Activated CD4-positive, CD25-positive, alpha-beta regulatory T cell treated with anti-CD3 and anti-CD28 coated beads, Interleukin-2, amount 50 U/mL, for 24 hours (primary cell): ENCODE data around the gene C19orf44.
A peak's percentile ranks its signal among the peaks of the same experiment; 100 is the strongest.
"Not testable (repeated sequence)": the region's sequence is repeated elsewhere in the genome, so short reads cannot be mapped to it uniquely, and the experiment has no call there.

Experiments used
- ATAC-seq, 2 donors: fragments of 150-1000 bp; cut with Tn5 transposase; one replicate each; pipeline ENCODE4 v1.10.0; 2021; ENCODE audit warnings: mild to moderate bottlenecking in 1 of 2, moderate library complexity in 1 of 2

C19orf44 gene

GRCh38 chr19:16495982-16496612, at the start of gene C19orf44, which contains the start of gene CALR3:
TSS of gene C19orf44 (plus strand) at chr19:16496394. CDS start at chr19:16500793, 4,399 bp downstream.
TSS of gene CALR3 (minus strand) at chr19:16496167. CDS start at chr19:16496129, 38 bp downstream.
- ATAC-seq, result peak; percentile 99

GRCh38 chr19:16446724-16447368, 49.3 kb upstream of the C19orf44 start:
- ATAC-seq, result peak; percentile 34 to 42

GRCh38 chr19:16448872-16449271, 47.3 kb upstream of the C19orf44 start:
- ATAC-seq, result not testable (repeated sequence)

- ATAC-seq, result peak; percentile 81 to 86
These were observed 46.7 kb upstream of the C19orf44 start for GRCh38 chr19:16449330-16449961.

- no peak for ATAC-seq
These were observed 43.9 kb upstream of the C19orf44 start for GRCh38 chr19:16452325-16452724.

- no peak for ATAC-seq
These were observed 41.8 kb upstream of the C19orf44 start for GRCh38 chr19:16454351-16454918.

GRCh38 chr19:16455489-16455888, 40.7 kb upstream of the C19orf44 start:
- ATAC-seq, result no peak

GRCh38 chr19:16456652-16457194, 39.5 kb upstream of the C19orf44 start:
- ATAC-seq, result no peak

GRCh38 chr19:16457195-16457953, 38.8 kb upstream of the C19orf44 start:
- peak; percentile 41 to 55 for ATAC-seq

GRCh38 chr19:16457954-16458331, 38.3 kb upstream of the C19orf44 start:
- ATAC-seq, result no peak

- ATAC-seq, result no peak
These were observed 37.5 kb upstream of the C19orf44 start for GRCh38 chr19:16458391-16459341.

- no peak for ATAC-seq
These were observed 36.5 kb upstream of the C19orf44 start for GRCh38 chr19:16459680-16460079.

GRCh38 chr19:16460454-16460853, 35.7 kb upstream of the C19orf44 start:
- no peak for ATAC-seq

GRCh38 chr19:16461630-16462051, 34.6 kb upstream of the C19orf44 start:
- ATAC-seq, result no peak

GRCh38 chr19:16462757-16463250, 33.4 kb upstream of the C19orf44 start:
- ATAC-seq, result no peak

GRCh38 chr19:16463341-16463990, 32.7 kb upstream of the C19orf44 start:
- ATAC-seq, result no peak

- no peak for ATAC-seq
These were observed 32.1 kb upstream of the C19orf44 start for GRCh38 chr19:16463991-16464575.

GRCh38 chr19:16465239-16465638, 31.0 kb upstream of the C19orf44 start:
- ATAC-seq, result no peak

GRCh38 chr19:16466802-16467427, 29.3 kb upstream of the C19orf44 start:
- ATAC-seq, result not testable (repeated sequence)

GRCh38 chr19:16467581-16467980, 28.6 kb upstream of the C19orf44 start:
- no peak for ATAC-seq
